ENCODE results near the gene NAALADL2. TPM values are rescaled to one million over a fixed set of nuclear protein-coding genes. Genes with fewer than 3 reads are reported as not detected.

NAALADL2 gene
- total and polyA plus RNA-seq, 2 of the 8 experiments (the other 6 are each of a cell fraction or from before 2014, with no cell fraction given) = 0.12 to 0.22 TPM

- H3K9ac ChIP-seq (replicated peaks in 1 of 4; ENCODE audit: extremely low read depth in 1 of 4, low read depth in 3 of 4, low read length in 3 of 4) = no peak overlapping the region
- H2BK15ac ChIP-seq (ENCODE audit: low read length) = no peak overlapping the region
- H3K23ac ChIP-seq (ENCODE audit: insufficient read length) = no peak overlapping the region
- H4K91ac ChIP-seq (replicated peaks; ENCODE audit: insufficient read length, low read length) = no peak overlapping the region
- no peak overlapping the region for H2AFZ ChIP-seq (ENCODE audit: low read length)
- H3K18ac ChIP-seq (ENCODE audit: extremely low read depth, low read length) = no peak overlapping the region
- 90% methylated on average over 2 of the region's 2 CpGs; no CpG with 5 or more reads in 1 of the 2 experiments for WGBS, 2 experiments (ENCODE audit: extremely low coverage in 1 of 2, insufficient coverage in 1 of 2, insufficient read length in 1 of 2, insufficient replicate concordance in 2 of 2, low coverage in 1 of 2, low lambda C conversion rate in 2 of 2, missing lambda C conversion rate in 1 of 2)
- H3K23me2 ChIP-seq (ENCODE audit: low read depth, low read length) = no peaks in the 10 kb centered on the region
- no peaks in the 10 kb centered on the region for H4K20me1 ChIP-seq (replicated peaks in 1 of 2; ENCODE audit: control insufficient read depth in 1 of 2, insufficient read depth in 2 of 2, low read length in 2 of 2)
- no peaks in the 10 kb centered on the region for H3K9me3 ChIP-seq (ENCODE audit: insufficient read depth in 2 of 2, low read depth in 1 of 2, low read length in 1 of 2)
- ChIA-PET CTCF (ENCODE audit: partially characterized antibody) (no interaction called here), POLR2A (ENCODE audit: partially characterized antibody) (no interaction called here)
- no peaks in the 10 kb centered on the region for H3K79me2 ChIP-seq (ENCODE audit: control insufficient read depth in 1 of 2, insufficient read depth in 2 of 2, low read length in 2 of 2)
- no peak overlapping the region for H2BK120ac ChIP-seq (replicated peaks; ENCODE audit: low read depth, low read length)
- H3K27me3 ChIP-seq (replicated peaks in 1 of 4; ENCODE audit: control insufficient read depth in 3 of 4, extremely low read depth in 1 of 4, insufficient read depth in 3 of 4, low read length in 3 of 4) = no peaks in the 10 kb centered on the region
- no peak for DNase-seq (ENCODE audit: low read depth in 1 of 2, low spot score in 2 of 2)
- H3K4me1 ChIP-seq (replicated peaks in 1 of 4; ENCODE audit: control insufficient read depth in 3 of 4, insufficient read depth in 4 of 4, low read length in 3 of 4) = no peaks in the 10 kb centered on the region
- H3K14ac ChIP-seq (ENCODE audit: insufficient read length) = no peak overlapping the region
- no peak overlapping the region for H2BK20ac ChIP-seq (ENCODE audit: low read length)
- no peak overlapping the region for H3K56ac ChIP-seq (replicated peaks; ENCODE audit: insufficient read length, low read depth, low read length)
- no peak overlapping the region for H2BK12ac ChIP-seq (ENCODE audit: low read depth, low read length)
- no peak overlapping the region for H4K5ac ChIP-seq (ENCODE audit: insufficient read length, low read depth, low read length)
- H3K36me3 ChIP-seq (ENCODE audit: control insufficient read depth in 2 of 4, insufficient read depth in 4 of 4, low read length in 3 of 4) = no peaks in the 10 kb centered on the region; a peak in 1 of 8 replicates
- no peak overlapping the region for H3K4me3 ChIP-seq (ENCODE audit: extremely low read depth in 1 of 4, insufficient read depth in 2 of 4, low read depth in 3 of 4, low read length in 4 of 4)
- H3K4me2 ChIP-seq (ENCODE audit: insufficient read depth in 1 of 2, low read depth in 2 of 2, low read length in 2 of 2) = no peak overlapping the region
- TF ChIP-seq EGR1 (IDR thresholded peaks at IDR 0.05; ENCODE audit: borderline replicate concordance, low read depth, low read length) = no peak
- no peak for TF ChIP-seq ATF2 (IDR thresholded peaks at IDR 0.05; ENCODE audit: low read length)
- TF ChIP-seq RBBP5 (IDR thresholded peaks at IDR 0.05; ENCODE audit: borderline replicate concordance, low read depth, low read length) = no peak
- no peak for TF ChIP-seq SIN3A (conservative IDR thresholded peaks at IDR 0.05 in 1 of 2, IDR thresholded peaks at IDR 0.05 in 1 of 2; ENCODE audit: low read depth in 1 of 2, low read length in 2 of 2)
- no peak for TF ChIP-seq TEAD4 (IDR thresholded peaks at IDR 0.05; ENCODE audit: low read depth, low read length)
- no peak for TF ChIP-seq EZH2 (IDR thresholded peaks at IDR 0.05; ENCODE audit: low read depth, low read length, severe bottlenecking)
- TF ChIP-seq FOSL1 (IDR thresholded peaks at IDR 0.05; ENCODE audit: insufficient read depth, low read depth, low read length) = no peak
- TF ChIP-seq CHD1 (IDR thresholded peaks at IDR 0.05; ENCODE audit: low read depth, low read length) = no peak
- no peak for TF ChIP-seq TBP (IDR thresholded peaks at IDR 0.05; ENCODE audit: low read depth, low read length)
- no peak overlapping the region for H4K8ac ChIP-seq (ENCODE audit: extremely low read depth, insufficient read depth, low read length)
- no peak overlapping the region for H2AK5ac ChIP-seq (ENCODE audit: low read depth, low read length)
- FAIRE-seq = no peak
- H3K4ac ChIP-seq (replicated peaks; ENCODE audit: insufficient read length, low read depth, low read length) = no peak overlapping the region
- H2BK5ac ChIP-seq (ENCODE audit: low read depth, low read length) = no peak overlapping the region
- H3K27ac ChIP-seq (ENCODE audit: low read depth, low read length) = no peak overlapping the region
- H3K79me1 ChIP-seq (ENCODE audit: low read depth, low read length) = no peaks in the 10 kb centered on the region
These were observed 144.5 kb downstream of the NAALADL2 start for GRCh38 chr3:175003590-175003989.
